C4-2B (cell line): ENCODE measurements around the gene AGAP1.

Experiments
- CTCF ChIP-seq: fragments of 450-650 bp; conservative IDR thresholded peaks from 2 replicates; pipeline ENCODE4 v1.5.1; 2017; ENCODE audit warnings: mild to moderate bottlenecking
- ZFX ChIP-seq: fragments of 450-650 bp; IDR thresholded peaks from 2 replicates; pipeline ENCODE4 v1.6.1; 2017

- TF ChIP-seq CTCF: no peak
- no peak for TF ChIP-seq ZFX
These were observed 362.5 kb downstream of the AGAP1 start for GRCh38 chr2:235856151-235856854.
